SKM-1 treated with dmso at 0.1 percent for 144 hours (cell line): ENCODE measurements around the gene ATP6V0C.
A peak's percentile ranks its signal among the peaks of the same experiment; 100 is the strongest.
"Not testable (repeated sequence)": the region's sequence is repeated elsewhere in the genome, so short reads cannot be mapped to it uniquely, and the experiment has no call there.

Source experiments
- DNase-seq: peaks from one replicate; lab custom pipeline; 2025; ENCODE audit not compliant: unreplicated experiment; lab: John Stamatoyannopoulos, UW

The ATP6V0C gene

DNA sequence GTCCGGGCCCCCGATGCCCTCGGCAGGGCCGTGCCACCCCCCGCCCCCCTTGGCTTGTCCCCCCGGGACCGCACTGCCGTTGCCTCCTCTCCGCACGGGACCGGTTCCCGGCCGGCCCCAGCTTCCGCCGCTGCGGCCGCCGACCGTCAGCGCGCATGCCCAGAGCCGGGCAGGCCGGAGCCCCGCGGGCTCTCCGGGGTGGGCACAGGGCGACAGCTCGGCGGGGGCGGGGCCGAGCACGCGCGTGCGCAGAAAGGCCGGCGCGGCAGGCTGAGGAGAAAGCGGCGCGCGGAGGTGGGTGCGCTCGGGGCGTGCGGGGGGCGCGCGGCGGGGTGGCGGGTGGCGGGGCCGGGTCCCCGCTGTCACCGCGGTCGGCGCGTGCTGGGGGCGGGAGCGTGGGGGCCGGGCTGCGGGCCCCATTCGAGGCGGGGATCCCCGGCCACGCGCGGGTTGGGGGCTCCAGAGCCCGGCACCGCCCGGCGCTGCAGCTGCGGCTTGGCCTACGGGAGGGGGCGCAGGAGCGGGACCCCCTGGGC lies 38.8 kb upstream of the ATP6V0C start, which contains the start of gene TBC1D24:
Gene TBC1D24, plus strand, starts transcription at position 251 of the 536 bp plus-strand sequence. CDS start 21,022 bp downstream, outside the sequence.
- peak; percentile 50 for DNase-seq

DNA sequence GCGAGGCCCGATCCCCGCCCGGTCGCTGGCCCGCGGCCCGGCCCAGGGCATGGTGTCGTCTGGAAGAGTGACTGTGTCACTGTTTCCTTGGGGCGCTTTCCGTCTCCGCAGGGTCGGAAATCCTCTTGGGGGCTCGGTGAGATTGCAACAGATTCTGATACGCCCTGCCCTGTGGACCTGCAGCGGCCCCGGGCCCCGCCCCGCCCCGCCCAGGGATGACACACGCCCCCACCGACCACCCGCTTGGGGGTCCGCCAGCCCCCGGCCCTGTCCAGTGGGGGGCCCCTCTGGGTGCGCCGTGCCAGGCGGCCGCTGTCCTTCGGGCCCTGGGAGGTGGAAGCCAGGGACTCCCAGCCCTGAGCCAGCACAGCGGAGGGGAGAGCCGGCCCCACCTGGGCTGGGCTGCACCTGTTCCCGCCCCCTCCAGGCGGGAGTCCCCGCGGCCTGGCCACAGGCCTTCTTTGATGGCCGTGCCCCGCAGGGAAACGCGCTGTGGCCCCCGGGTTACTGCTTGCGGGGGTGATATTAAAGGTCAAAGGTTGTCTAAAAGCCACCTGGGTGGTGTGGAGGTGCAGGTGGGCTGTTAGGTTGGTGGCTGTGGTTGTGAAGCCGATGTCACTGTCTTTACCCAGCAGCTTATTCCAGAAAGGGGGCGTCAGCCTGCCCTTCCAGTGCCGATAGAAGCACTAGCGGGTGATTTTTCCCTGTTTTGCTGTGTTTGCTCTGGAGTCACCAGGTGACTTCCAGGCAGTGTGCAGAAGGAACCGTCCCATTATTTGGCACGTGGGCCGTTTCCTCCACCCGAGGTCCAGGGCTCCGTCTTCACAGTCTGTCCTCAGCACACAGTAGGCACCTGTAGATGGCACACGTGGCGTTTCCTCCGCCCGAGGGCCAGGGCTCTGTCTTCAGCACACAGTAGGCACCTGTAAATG lies 38.1 kb upstream of the ATP6V0C start:
- DNase-seq, result no peak

DNA sequence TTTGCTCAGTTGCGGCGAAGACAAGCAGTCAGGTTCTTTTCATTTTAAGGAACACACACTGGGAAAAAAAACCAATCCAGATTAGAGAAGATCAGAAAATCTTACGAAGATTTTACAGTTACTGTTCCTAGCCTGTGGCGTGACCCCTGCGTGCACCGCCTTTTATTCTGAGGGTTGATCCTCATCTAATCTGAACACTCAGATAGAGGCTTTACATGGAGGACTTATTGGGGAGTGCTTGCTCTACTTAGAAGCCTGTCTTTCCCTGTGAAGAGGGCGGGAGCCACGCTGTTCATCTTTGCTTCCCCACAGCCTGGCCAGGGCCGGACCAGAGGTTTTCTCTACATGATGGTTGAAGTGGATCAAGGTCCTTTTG lies 37.4 kb upstream of the ATP6V0C start:
- no peak for DNase-seq

- DNase-seq, result no peak
Observed at GRCh38 chr16:2476741-2477140, 37.0 kb upstream of the ATP6V0C start.

GRCh38 chr16:2477327-2477726 lies 36.4 kb upstream of the ATP6V0C start:
- no peak for DNase-seq

DNA sequence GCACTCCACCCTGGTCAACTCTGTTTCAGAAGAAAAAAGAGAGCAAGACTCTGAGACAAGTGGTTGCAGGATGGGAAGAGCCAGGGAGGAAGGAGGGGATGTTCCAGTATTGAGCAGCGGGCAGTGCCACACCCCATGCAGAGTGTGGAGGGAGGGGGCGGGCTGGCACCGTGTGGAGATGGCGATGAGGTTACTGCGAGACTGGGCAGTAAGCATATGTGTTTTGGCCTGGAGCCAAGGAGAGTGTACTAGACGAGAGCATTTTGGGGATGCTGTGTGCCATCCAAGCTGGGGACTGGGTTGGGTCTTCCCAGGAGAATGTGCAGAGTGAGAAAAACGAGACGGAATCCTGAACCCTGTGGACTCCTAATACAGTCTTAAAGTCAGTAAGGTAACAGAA lies 35.5 kb upstream of the ATP6V0C start:
- no peak for DNase-seq

DNA sequence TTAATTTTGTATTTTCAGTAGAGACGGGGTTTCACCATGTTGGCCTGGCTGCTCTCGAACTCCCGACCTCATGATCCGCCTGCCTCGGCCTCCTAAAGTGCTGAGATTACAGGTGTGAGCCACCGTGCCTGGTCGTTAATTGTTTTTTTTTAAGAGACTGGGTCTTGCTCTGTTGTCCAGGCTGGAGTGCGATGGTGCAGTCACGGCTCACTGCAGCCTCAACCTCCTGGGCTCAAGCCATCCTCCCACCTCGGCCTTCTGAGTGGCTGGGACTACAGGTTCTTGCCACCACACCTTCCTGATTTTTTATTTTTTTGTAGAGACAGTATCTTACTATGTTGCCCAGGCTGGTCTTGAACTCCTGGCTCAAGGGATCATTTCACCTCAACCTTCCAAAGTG lies 33.8 kb upstream of the ATP6V0C start:
- DNase-seq, result not testable (repeated sequence)

DNA sequence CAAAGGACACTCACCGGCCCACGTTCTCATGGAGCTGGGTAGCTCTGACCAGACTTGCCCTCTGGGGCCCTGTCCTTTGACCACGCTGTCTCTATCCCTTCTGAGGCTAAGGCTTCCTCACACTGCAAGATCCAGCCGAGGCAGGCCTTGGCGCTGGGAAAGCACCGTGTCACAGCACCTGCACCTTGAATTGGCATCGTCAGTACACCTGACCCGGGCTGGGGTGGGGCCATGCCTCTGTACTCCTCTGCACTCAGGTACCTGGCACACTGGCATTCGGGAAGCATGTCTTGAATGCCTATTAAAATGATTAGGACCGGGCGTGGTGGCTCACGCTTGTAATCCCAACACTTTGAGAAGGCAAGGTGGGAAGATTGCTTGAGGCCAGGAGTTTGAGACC lies 32.8 kb upstream of the ATP6V0C start:
- no peak for DNase-seq

GRCh38 chr16:2481676-2482075 lies 32.1 kb upstream of the ATP6V0C start:
- DNase-seq, result no peak

DNA sequence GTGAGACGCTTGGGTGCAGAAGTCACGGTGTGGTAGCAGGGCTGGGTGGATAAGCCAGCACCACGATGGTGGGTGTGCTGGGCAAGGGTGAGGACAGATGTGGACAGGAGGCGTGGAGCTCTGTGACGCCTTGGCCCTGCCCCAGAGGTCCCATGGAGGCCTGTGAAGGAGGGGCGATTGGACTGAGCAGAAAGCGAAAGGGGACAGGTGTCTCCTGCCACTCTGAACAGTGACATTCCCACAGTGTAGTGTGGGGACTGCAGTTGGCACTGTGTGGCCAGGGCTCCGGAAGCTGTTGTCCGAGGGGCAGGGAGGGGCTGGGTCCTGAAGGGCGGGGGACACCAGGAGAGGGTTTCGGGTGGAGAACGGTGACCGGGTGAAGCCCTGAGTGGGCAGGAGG lies 31.5 kb upstream of the ATP6V0C start:
- no peak for DNase-seq

GRCh38 chr16:2482708-2483534 lies 30.8 kb upstream of the ATP6V0C start:
- no peak for DNase-seq

DNA sequence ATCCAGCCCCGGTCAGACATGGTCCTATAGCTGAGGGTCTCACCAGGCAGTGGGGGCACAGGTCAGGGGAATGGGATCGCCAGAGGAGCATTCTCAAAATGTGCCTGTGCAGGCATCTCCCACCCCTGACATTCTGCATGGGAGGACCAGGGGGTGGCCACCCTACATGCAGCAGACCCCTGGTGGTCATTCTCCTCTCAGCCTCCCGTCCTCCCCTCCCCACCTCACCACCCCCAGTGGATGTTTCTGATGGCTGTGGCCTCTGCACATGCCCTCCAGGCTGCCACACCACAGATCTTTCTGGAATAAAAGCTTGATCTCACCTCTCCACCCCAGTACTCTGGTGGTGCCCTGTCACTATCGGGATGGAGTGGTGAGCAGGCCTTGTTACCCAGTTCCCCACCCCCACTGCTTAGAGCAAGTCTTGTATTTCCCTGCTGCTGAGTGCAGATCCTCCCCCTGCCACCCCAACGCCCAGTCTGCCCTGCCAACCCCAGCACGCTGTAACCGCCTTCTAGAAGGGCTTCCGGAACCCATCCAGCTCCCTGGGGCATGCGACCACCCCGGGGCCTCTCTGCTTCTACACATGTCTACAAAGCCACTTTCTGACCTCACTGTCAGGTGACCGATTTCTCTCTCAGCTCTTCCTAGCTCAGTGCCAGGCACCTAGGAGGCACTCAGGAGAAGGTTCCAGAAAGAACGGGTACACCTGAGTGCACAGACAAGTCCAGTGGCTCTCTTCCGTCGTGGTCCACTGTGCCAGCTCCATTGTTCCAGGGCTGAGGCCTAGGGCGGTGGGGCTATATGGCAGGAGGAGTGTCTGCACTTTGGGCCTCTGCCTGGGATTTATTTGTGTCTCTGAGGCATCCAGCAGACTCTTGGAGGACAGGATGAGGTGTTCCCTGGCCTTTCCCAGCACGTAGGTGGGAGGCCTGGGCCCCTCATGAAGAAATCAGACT lies 29.5 kb upstream of the ATP6V0C start:
- DNase-seq, result no peak

DNA sequence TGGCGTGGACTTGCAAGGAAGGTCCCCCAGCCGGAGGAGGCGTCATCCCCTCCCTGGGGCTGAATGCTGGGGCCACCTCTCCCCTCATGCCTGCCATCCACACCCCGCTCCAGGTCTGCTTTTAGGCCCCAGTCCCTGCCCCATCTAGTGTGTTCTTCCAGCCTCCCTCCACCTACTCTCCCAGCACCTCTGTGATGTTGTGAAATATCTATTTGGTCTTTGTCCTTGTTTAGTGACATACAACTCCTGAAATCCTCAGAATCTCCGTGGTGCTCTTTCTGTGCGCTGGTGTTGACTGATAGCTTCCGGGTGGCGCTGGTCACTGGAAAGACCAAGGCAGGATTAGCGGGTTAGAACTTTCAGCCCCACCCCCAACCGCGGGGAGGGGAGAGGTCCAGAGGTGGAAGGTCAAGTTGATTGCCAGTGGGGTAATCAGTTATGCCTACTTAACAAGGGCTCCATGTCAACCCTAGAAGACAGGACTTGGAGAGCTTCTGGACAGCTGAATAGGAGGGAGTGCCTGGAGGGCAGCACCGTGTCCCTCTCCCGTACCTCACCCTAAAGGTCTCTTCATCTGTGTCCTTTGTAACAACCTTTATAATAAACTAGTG lies 28.7 kb upstream of the ATP6V0C start:
- no peak for DNase-seq

DNA sequence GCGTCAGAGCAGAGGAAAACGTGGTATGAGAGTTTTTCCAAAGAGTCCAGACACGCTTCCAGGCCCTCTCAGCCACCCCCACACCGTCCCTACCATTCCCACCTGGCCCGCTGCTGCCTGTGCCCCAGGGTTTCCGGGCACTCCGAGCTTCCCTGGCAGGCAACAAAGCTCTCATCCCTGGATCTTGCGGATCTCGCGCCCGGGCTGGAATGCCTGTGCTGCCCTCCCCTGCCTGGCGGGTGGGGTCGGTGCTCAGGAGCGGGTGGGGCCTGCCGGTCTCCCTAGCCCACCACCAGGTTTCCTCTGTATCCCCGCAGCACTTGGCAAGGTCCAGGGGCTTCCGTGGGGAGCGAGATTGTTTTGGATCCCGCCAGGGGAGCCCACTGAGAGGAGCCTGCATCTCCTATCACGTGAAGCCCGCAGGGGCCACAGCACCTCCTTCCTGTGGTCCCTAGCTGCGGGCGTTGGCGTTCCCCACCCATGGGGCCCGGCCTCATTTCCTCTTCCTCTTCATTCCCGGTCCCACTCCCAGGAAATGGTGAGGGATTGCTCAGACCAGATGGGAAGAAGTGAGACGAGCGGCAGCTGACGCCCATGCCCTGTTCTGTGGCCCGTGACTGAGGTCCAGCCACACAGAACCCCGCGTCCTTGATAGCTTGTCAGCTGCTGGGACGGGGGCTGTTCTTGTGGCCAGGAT lies 27.8 kb upstream of the ATP6V0C start:
- no peak for DNase-seq

- DNase-seq, result no peak
Observed at GRCh38 chr16:2486645-2487516, 26.9 kb upstream of the ATP6V0C start.

DNA sequence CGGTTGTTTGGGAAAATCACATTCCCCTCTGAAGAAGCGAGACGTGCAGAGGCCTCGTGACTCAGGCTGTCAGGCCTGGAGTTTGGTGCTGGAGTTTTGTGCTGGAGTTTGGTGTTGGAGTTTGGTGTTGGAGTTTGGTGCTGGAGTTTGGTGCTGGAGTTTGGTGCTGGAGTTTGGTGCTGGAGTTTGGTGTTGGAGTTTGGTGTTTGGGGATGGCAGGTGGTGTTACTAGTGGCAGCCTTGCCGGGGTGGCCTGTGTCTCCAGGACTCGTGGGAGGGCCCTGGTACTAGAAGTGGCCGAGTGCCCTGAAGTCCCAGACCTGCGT lies 26.3 kb upstream of the ATP6V0C start:
- no peak for DNase-seq

DNA sequence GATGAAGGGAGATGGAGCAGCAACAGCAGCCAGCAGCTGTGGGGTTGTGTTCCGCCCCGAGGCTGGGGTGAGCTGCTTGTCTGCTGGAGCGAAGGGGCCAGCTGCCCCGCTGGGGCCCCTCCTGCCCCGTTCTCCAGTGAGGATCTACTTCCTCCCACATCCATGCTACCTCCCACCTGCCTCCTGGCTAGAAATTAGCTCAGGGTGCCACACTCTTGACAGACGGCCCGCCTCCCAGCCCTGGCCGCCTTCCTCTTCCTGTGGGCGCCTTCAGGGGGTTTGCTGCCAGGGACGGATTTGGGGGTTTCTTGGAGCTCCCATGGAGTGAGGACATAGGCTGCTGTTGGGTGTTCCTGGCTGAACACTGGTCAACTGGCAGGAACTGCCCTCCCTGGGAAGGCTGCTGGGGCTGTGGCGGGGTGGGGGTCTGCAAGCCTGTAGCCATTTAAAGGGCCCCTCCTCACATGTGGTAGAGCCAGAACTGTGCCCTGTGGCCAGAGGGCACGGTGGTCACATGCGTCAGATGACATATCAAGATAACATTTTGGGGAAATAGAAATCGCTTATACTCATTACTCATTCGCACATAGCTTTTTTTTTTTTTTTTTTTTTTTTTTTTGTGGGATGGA lies 25.7 kb upstream of the ATP6V0C start:
- no peak for DNase-seq

GRCh38 chr16:2489581-2489980 lies 24.2 kb upstream of the ATP6V0C start:
- no peak for DNase-seq
